WTC11 (cell line): Measurements from ENCODE around the gene FCHSD1. TPM values are rescaled to one million over a fixed set of nuclear protein-coding genes. Genes with fewer than 3 reads are reported as not detected.

Source experiments
- ATF1 ChIP-seq: sonication (generic); formaldehyde crosslinking; IDR thresholded peaks from 2 replicates; pipeline ENCODE4 v1.8.1; 2023; ENCODE audit warnings: mild to moderate bottlenecking, moderate library complexity, missing genetic modification reagents
- EMX1 ChIP-seq: fragments of 250-450 bp; sonication (Bioruptor Pico); IDR thresholded peaks from 2 replicates; pipeline ENCODE4 v1.8.0; 2021; ENCODE audit warnings: mild to moderate bottlenecking
- ETV6 ChIP-seq: sonication (generic); formaldehyde crosslinking; IDR thresholded peaks from 2 replicates; pipeline ENCODE4 v1.8.1; 2022; ENCODE audit warnings: mild to moderate bottlenecking, missing genetic modification reagents
- FOXK1 ChIP-seq: sonication (generic); formaldehyde crosslinking; IDR thresholded peaks from 2 replicates; pipeline ENCODE4 v1.8.0; 2022; ENCODE audit warnings: mild to moderate bottlenecking, moderate library complexity, missing genetic modification reagents
- FOXP1 ChIP-seq: sonication (generic); formaldehyde crosslinking; IDR thresholded peaks from 2 replicates; pipeline ENCODE4 v1.8.0; 2022; ENCODE audit warnings: missing genetic modification reagents, mild to moderate bottlenecking, moderate library complexity, borderline replicate concordance
- IRF2 ChIP-seq: sonication (generic); formaldehyde crosslinking; IDR thresholded peaks from 2 replicates; pipeline ENCODE4 v1.8.0; 2022; ENCODE audit warnings: low read depth, missing genetic modification reagents, borderline replicate concordance
- MXD4 ChIP-seq: fragments of 250-450 bp; sonication (Bioruptor Pico); IDR thresholded peaks from 2 replicates; pipeline ENCODE4 v1.8.0; 2021; ENCODE audit warnings: mild to moderate bottlenecking, moderate library complexity, borderline replicate concordance
- MYBL2 ChIP-seq: sonication (generic); formaldehyde crosslinking; IDR thresholded peaks from 2 replicates; pipeline ENCODE4 v1.8.1; 2023; ENCODE audit warnings: mild to moderate bottlenecking, moderate library complexity, missing genetic modification reagents
- NFE2L1 ChIP-seq: sonication (generic); formaldehyde crosslinking; IDR thresholded peaks from 2 replicates; pipeline ENCODE4 v1.8.1; 2023; ENCODE audit warnings: missing genetic modification reagents
- NR1H2 ChIP-seq: sonication (generic); formaldehyde crosslinking; IDR thresholded peaks from 2 replicates; pipeline ENCODE4 v1.9.0; 2021; ENCODE audit warnings: mild to moderate bottlenecking, moderate library complexity, missing genetic modification reagents
- PRRX2 ChIP-seq: fragments of 250-450 bp; sonication (Bioruptor Pico); IDR thresholded peaks from 2 replicates; pipeline ENCODE4 v1.8.0; 2021; ENCODE audit warnings: mild to moderate bottlenecking
- SOX15 ChIP-seq: fragments of 250-450 bp; sonication (Bioruptor Pico); IDR thresholded peaks from 2 replicates; pipeline ENCODE4 v1.9.0; 2021; ENCODE audit warnings: mild to moderate bottlenecking
- TEAD4 ChIP-seq: sonication (generic); formaldehyde crosslinking; IDR thresholded peaks from 2 replicates; pipeline ENCODE4 v1.8.0; 2022; ENCODE audit warnings: mild to moderate bottlenecking, missing genetic modification reagents
- ZNF121 ChIP-seq: sonication (generic); formaldehyde crosslinking; IDR thresholded peaks from 2 replicates; pipeline ENCODE4 v1.8.0; 2023; ENCODE audit warnings: missing genetic modification reagents
- ZNF219 ChIP-seq: sonication (generic); formaldehyde crosslinking; IDR thresholded peaks from 2 replicates; pipeline ENCODE4 v1.8.0; 2023; ENCODE audit warnings: missing genetic modification reagents, mild to moderate bottlenecking, borderline replicate concordance
- total RNA-seq: library from RNA; stranded (reverse); gene quantifications from 3 replicates; pipeline ENCODE4 v1.2.3, GENCODE V29; 2021
- TF ChIP-seq, protein P1 (sequence below): fragments of 250-450 bp; sonication (Bioruptor Pico); IDR thresholded peaks from 2 replicates; pipeline ENCODE4 v1.9.0; 2021; ENCODE audit warnings: mild to moderate bottlenecking
- TF ChIP-seq, protein P2 (sequence below): sonication (generic); formaldehyde crosslinking; IDR thresholded peaks from 2 replicates; pipeline ENCODE4 v1.8.1; 2023; ENCODE audit warnings: mild to moderate bottlenecking, missing genetic modification reagents
- TF ChIP-seq, protein P3 (sequence below): sonication (generic); formaldehyde crosslinking; IDR thresholded peaks from 2 replicates; pipeline ENCODE4 v1.8.0; 2022; ENCODE audit warnings: mild to moderate bottlenecking, missing genetic modification reagents
- TF ChIP-seq, protein P4 (sequence below): sonication (generic); formaldehyde crosslinking; IDR thresholded peaks from 2 replicates; pipeline ENCODE4 v1.8.1; 2023; ENCODE audit warnings: mild to moderate bottlenecking, missing genetic modification reagents, moderate library complexity
- TF ChIP-seq, protein P5 (sequence below): sonication (generic); formaldehyde crosslinking; IDR thresholded peaks from 2 replicates; pipeline ENCODE4 v1.8.0; 2022; ENCODE audit warnings: mild to moderate bottlenecking, missing genetic modification reagents
- TF ChIP-seq, protein P6 (sequence below): fragments of 250-450 bp; sonication (Bioruptor Pico); IDR thresholded peaks from 2 replicates; pipeline ENCODE4 v1.8.0; 2021; ENCODE audit warnings: mild to moderate bottlenecking
- TF ChIP-seq, protein P7 (sequence below): sonication (generic); formaldehyde crosslinking; IDR thresholded peaks from 2 replicates; pipeline ENCODE4 v1.8.0; 2022; ENCODE audit warnings: mild to moderate bottlenecking, missing genetic modification reagents
- TF ChIP-seq, protein P8 (sequence below): fragments of 200-600 bp; IDR thresholded peaks from 2 replicates; pipeline ENCODE4 v1.8.0; 2022; ENCODE audit warnings: antibody characterized with exemption
- TF ChIP-seq, protein P9 (sequence below): sonication (generic); formaldehyde crosslinking; IDR thresholded peaks from 2 replicates; pipeline ENCODE4 v1.8.0; 2023; ENCODE audit warnings: missing genetic modification reagents, mild to moderate bottlenecking, borderline replicate concordance

FCHSD1 gene
- total RNA-seq, 1 experiment from 2014 or later, result 50.3 TPM

DNA sequence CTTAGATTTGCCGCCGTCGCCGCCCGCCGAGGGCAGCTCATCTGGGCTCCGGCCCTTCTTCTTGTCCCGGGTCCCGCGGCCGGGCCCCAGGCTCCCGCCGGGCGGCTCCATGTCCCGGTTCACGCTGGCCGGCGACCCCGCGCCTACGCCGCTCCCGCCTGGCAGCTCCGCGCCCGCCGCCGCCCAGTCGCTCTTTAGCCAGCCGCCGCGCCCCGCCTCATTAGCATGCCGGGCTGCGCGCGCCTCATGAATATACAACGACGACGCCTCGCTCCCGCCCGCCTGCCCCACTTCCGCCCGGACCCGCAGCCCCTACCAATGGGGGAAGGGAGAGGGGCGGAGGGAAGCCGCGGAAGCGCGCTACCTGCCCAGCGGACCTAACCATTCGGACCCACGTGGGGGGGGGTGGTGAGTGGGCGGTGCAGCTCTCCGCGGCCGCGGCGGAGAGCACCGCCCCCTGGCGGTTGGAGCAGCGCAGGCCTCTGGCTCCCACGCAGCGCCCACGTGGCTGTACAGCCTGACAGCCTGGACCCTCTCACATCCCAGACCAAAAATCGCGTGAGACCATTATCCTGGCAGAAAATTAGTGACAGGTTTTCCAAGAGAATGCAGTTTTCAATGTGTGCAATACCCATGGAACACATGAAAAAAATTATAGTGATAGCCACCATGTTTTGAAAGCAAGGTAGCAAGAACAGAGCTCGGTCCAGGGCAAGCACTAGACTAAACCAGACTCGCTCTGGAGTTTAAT lies 32.2 kb downstream of the FCHSD1 start, which contains the start of gene DIAPH1 (continued):
- TF ChIP-seq FOXK1, result peak; percentile 94
- TF ChIP-seq, protein P1, sequence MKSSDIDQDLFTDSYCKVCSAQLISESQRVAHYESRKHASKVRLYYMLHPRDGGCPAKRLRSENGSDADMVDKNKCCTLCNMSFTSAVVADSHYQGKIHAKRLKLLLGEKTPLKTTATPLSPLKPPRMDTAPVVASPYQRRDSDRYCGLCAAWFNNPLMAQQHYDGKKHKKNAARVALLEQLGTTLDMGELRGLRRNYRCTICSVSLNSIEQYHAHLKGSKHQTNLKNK (CRISPR knock-in tag), result no peak
- no peak for TF ChIP-seq PRRX2 (CRISPR knock-in tag)
- TF ChIP-seq, protein P2, sequence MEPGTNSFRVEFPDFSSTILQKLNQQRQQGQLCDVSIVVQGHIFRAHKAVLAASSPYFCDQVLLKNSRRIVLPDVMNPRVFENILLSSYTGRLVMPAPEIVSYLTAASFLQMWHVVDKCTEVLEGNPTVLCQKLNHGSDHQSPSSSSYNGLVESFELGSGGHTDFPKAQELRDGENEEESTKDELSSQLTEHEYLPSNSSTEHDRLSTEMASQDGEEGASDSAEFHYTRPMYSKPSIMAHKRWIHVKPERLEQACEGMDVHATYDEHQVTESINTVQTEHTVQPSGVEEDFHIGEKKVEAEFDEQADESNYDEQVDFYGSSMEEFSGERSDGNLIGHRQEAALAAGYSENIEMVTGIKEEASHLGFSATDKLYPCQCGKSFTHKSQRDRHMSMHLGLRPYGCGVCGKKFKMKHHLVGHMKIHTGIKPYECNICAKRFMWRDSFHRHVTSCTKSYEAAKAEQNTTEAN, result peak; percentile 43; the same call in 1 of the 2 replicates
- no peak for TF ChIP-seq IRF2 (CRISPR knock-in tag)
- TF ChIP-seq NR1H2, result no peak
- TF ChIP-seq SOX15, result no peak
- TF ChIP-seq, protein P3, sequence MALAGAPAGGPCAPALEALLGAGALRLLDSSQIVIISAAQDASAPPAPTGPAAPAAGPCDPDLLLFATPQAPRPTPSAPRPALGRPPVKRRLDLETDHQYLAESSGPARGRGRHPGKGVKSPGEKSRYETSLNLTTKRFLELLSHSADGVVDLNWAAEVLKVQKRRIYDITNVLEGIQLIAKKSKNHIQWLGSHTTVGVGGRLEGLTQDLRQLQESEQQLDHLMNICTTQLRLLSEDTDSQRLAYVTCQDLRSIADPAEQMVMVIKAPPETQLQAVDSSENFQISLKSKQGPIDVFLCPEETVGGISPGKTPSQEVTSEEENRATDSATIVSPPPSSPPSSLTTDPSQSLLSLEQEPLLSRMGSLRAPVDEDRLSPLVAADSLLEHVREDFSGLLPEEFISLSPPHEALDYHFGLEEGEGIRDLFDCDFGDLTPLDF (CRISPR knock-in tag), result no peak
- TF ChIP-seq MXD4 (CRISPR knock-in tag), result no peak
- TF ChIP-seq ZNF219 (CRISPR knock-in tag), result no peak
- TF ChIP-seq, protein P4, sequence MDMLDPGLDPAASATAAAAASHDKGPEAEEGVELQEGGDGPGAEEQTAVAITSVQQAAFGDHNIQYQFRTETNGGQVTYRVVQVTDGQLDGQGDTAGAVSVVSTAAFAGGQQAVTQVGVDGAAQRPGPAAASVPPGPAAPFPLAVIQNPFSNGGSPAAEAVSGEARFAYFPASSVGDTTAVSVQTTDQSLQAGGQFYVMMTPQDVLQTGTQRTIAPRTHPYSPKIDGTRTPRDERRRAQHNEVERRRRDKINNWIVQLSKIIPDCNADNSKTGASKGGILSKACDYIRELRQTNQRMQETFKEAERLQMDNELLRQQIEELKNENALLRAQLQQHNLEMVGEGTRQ (CRISPR knock-in tag), result peak; percentile 84
- TF ChIP-seq, protein P5, sequence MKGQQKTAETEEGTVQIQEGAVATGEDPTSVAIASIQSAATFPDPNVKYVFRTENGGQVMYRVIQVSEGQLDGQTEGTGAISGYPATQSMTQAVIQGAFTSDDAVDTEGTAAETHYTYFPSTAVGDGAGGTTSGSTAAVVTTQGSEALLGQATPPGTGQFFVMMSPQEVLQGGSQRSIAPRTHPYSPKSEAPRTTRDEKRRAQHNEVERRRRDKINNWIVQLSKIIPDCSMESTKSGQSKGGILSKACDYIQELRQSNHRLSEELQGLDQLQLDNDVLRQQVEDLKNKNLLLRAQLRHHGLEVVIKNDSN, result peak; percentile 84
- no peak for TF ChIP-seq EMX1
- TF ChIP-seq, protein P6, sequence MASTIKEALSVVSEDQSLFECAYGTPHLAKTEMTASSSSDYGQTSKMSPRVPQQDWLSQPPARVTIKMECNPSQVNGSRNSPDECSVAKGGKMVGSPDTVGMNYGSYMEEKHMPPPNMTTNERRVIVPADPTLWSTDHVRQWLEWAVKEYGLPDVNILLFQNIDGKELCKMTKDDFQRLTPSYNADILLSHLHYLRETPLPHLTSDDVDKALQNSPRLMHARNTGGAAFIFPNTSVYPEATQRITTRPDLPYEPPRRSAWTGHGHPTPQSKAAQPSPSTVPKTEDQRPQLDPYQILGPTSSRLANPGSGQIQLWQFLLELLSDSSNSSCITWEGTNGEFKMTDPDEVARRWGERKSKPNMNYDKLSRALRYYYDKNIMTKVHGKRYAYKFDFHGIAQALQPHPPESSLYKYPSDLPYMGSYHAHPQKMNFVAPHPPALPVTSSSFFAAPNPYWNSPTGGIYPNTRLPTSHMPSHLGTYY (CRISPR knock-in tag), result no peak
- TF ChIP-seq NFE2L1, result no peak
- TF ChIP-seq TEAD4 (CRISPR knock-in tag), result no peak
- peak; percentile 74; the same call in 1 of the 2 replicates for TF ChIP-seq ETV6 (CRISPR knock-in tag)
- TF ChIP-seq, protein P7, sequence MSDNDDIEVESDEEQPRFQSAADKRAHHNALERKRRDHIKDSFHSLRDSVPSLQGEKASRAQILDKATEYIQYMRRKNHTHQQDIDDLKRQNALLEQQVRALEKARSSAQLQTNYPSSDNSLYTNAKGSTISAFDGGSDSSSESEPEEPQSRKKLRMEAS (CRISPR knock-in tag), result peak; percentile 93
- TF ChIP-seq, protein P8, sequence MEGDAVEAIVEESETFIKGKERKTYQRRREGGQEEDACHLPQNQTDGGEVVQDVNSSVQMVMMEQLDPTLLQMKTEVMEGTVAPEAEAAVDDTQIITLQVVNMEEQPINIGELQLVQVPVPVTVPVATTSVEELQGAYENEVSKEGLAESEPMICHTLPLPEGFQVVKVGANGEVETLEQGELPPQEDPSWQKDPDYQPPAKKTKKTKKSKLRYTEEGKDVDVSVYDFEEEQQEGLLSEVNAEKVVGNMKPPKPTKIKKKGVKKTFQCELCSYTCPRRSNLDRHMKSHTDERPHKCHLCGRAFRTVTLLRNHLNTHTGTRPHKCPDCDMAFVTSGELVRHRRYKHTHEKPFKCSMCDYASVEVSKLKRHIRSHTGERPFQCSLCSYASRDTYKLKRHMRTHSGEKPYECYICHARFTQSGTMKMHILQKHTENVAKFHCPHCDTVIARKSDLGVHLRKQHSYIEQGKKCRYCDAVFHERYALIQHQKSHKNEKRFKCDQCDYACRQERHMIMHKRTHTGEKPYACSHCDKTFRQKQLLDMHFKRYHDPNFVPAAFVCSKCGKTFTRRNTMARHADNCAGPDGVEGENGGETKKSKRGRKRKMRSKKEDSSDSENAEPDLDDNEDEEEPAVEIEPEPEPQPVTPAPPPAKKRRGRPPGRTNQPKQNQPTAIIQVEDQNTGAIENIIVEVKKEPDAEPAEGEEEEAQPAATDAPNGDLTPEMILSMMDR, result peak; percentile 93
- no peak for TF ChIP-seq ATF1 (CRISPR knock-in tag)
- TF ChIP-seq FOXP1 (CRISPR knock-in tag), result peak; percentile 69; the same call in 1 of the 2 replicates
- no peak for TF ChIP-seq MYBL2 (CRISPR knock-in tag)
- TF ChIP-seq, protein P9, sequence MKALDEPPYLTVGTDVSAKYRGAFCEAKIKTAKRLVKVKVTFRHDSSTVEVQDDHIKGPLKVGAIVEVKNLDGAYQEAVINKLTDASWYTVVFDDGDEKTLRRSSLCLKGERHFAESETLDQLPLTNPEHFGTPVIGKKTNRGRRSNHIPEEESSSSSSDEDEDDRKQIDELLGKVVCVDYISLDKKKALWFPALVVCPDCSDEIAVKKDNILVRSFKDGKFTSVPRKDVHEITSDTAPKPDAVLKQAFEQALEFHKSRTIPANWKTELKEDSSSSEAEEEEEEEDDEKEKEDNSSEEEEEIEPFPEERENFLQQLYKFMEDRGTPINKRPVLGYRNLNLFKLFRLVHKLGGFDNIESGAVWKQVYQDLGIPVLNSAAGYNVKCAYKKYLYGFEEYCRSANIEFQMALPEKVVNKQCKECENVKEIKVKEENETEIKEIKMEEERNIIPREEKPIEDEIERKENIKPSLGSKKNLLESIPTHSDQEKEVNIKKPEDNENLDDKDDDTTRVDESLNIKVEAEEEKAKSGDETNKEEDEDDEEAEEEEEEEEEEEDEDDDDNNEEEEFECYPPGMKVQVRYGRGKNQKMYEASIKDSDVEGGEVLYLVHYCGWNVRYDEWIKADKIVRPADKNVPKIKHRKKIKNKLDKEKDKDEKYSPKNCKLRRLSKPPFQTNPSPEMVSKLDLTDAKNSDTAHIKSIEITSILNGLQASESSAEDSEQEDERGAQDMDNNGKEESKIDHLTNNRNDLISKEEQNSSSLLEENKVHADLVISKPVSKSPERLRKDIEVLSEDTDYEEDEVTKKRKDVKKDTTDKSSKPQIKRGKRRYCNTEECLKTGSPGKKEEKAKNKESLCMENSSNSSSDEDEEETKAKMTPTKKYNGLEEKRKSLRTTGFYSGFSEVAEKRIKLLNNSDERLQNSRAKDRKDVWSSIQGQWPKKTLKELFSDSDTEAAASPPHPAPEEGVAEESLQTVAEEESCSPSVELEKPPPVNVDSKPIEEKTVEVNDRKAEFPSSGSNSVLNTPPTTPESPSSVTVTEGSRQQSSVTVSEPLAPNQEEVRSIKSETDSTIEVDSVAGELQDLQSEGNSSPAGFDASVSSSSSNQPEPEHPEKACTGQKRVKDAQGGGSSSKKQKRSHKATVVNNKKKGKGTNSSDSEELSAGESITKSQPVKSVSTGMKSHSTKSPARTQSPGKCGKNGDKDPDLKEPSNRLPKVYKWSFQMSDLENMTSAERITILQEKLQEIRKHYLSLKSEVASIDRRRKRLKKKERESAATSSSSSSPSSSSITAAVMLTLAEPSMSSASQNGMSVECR (CRISPR knock-in tag), result 0 out of 2 replicates have a peak, but pooled peaks have one; percentile 45
- no peak for TF ChIP-seq ZNF121 (CRISPR knock-in tag)
